ENCODE results near the gene RRP15.

The RRP15 gene

DNA sequence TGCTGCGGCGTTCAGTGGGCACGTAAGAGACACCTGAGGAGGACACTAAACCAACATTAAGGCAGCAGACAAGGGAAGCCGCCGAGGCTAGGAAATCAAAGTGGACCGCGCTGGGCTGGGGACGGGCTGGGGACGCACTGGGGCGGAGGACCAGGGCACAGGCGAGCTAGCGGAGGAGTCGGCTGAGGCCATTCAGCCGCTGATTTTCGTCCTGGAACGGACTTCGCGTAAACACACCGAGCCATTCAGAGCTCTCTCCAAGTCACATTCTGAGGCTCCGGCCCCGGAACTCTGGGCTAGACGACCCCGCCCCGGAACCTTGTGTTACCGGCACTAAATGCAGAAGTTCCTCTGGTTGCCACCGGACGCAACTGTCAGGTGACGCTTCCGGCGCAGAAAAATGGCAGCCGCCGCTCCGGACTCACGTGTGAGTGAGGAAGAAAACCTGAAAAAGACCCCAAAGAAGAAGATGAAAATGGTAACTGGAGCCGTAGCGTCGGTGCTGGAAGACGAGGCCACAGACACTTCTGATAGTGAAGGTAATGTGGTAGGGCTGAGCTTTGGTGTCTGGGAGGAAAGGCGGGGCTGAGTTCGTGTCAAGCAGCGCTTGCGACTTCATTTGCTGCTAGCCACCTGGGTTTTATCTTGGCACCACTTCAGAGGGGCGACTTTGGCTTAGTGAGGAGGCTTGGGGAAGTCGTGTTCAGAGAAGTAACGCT lies at the start of gene RRP15:
Gene RRP15 (plus strand): TSS at position 377 of the 719 bp plus-strand sequence. CDS start 24 bp downstream, at position 401.
- DNase-seq (ENCODE audit: low read depth in 2 of 2, low spot score in 1 of 2): peak; percentile 72 to 78

GRCh38 chr1:218242171-218242570 lies 42.9 kb upstream of the RRP15 start:
- no peak for DNase-seq (ENCODE audit: low read depth in 2 of 2, low spot score in 1 of 2)

DNA sequence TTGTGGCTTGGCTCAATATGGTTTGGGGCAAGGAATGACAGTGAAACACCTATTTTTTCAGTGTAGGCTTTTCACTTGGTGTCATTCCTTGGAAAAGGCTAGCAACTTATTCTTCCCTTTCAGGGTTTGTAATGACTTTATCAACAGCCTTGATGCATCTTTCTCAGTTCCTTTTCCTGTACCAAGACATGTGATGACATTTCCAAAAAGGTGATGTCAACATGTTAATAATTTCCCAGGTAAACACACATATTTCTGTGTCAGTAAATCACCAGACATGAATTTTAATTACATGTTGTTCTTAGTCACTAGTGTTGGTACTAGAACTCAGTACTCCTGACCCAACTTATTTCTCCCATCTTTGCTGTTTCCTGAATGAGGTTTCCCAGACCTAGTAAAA lies 37.8 kb upstream of the RRP15 start:
- no peak for DNase-seq (ENCODE audit: low read depth in 2 of 2, low spot score in 1 of 2)

- no peak for DNase-seq (ENCODE audit: low read depth in 2 of 2, low spot score in 1 of 2)
Observed at GRCh38 chr1:218249338-218250140, 35.6 kb upstream of the RRP15 start.

DNA sequence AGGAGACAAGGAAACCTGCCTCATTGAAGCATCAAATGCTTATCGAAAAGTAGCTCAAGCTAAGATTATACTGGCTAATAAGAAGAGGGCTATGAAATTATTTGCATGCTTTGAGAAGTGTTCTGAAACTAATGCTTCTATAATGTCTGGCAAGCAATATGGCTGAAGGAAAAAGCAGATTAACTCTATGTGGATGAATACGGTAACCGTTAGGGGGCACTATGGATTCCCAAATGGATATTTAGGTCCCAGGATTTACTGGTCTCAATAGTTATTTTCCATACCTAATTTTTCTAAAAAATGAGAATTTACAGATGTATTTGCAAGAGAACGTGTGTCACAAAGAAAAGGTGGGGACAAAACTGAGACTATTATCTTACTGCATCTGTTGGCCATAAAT lies 34.6 kb upstream of the RRP15 start:
- DNase-seq (ENCODE audit: low read depth in 2 of 2, low spot score in 1 of 2): no peak

- DNase-seq (ENCODE audit: low read depth in 2 of 2, low spot score in 1 of 2): no peak
Observed at GRCh38 chr1:218254296-218254946, 30.7 kb upstream of the RRP15 start.

- DNase-seq (ENCODE audit: low read depth in 2 of 2, low spot score in 1 of 2): no peak
Observed at GRCh38 chr1:218255090-218255489, 30.0 kb upstream of the RRP15 start.

GRCh38 chr1:218257371-218257770 lies 27.7 kb upstream of the RRP15 start:
- DNase-seq (ENCODE audit: low read depth in 2 of 2, low spot score in 1 of 2): no peak

- DNase-seq (ENCODE audit: low read depth in 2 of 2, low spot score in 1 of 2): no peak
Observed at GRCh38 chr1:218257971-218258370, 27.1 kb upstream of the RRP15 start.

DNA sequence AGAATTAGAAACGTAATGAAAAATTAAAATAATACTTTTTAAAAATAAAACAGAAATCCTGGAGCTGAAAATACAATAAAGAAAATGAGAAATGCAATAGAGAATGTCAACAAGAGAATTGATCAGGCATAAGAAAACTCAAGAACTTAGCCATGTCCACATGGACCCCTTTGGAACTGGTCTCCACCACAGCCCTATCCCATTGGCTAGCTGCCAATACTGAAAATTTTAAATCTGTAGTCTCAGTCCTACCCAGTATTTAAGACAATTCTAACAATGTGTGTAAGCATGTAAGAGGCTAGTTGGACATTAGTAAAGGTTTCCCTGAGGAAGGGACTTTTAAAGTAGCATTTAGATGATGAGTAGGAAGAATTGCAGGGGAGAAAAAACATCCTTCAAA lies 25.8 kb upstream of the RRP15 start:
- no peak for DNase-seq (ENCODE audit: low read depth in 2 of 2, low spot score in 1 of 2)

DNA sequence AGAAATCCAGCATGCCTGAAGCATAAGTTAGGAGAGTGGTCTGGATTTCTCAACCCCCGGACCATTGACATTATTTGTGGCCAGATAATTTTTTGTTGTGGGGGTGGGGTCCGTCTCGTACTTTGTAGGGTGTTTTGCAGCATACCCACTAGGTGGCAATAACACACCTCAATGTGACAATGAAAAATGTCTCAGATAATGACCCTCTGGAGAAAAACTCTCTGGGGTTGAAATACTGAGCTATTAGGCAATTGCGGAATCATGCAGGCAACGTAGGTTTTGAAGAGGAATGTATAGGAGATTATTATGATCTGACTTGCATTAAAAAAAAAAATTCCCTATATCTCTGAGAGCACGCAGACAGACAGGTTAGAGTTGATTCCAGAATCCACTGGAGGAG lies 25.3 kb upstream of the RRP15 start:
- no peak for DNase-seq (ENCODE audit: low read depth in 2 of 2, low spot score in 1 of 2)

- DNase-seq (ENCODE audit: low read depth in 2 of 2, low spot score in 1 of 2): no peak
Observed at GRCh38 chr1:218262259-218262658, 22.8 kb upstream of the RRP15 start.

DNA sequence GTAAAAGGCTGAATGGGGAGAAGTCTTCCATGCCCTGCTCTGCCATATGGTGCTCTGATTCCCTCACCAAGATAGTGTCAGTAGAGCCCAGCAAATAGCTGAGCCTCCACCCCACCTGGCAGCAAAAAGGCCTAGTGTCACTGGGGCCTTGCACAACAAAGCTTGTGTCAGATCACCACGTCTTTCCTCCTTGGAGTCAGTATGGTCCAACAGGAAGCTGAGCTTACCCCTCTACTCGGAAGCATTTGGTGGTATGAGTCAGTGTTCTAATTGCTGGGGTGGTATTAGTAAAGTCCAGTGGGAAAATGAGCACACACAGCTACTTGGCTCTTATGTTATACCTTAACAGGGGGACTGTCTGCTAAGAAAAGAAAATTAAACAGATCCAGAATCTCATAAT lies 18.7 kb upstream of the RRP15 start:
- no peak for DNase-seq (ENCODE audit: low read depth in 2 of 2, low spot score in 1 of 2)

DNA sequence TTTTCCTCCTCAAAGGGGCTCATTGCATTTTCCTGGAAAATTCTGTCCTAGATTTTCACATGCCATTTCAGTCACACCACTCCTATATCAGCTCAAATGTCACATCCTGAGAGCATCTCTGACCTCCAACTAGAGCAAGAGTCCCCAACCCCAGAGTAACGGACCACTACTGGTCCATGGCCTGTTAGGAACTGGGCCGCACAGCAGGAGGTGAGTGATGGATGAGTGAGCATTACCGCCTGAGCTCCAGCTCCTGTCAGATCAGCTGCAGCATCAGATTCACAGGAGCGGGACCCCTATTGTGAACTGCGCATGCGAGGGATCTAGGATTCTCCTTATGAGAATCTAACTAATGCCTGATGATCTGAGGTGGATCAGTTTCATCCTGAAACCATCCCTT lies 12.7 kb upstream of the RRP15 start:
- DNase-seq (ENCODE audit: low read depth in 2 of 2, low spot score in 1 of 2): no peak

DNA sequence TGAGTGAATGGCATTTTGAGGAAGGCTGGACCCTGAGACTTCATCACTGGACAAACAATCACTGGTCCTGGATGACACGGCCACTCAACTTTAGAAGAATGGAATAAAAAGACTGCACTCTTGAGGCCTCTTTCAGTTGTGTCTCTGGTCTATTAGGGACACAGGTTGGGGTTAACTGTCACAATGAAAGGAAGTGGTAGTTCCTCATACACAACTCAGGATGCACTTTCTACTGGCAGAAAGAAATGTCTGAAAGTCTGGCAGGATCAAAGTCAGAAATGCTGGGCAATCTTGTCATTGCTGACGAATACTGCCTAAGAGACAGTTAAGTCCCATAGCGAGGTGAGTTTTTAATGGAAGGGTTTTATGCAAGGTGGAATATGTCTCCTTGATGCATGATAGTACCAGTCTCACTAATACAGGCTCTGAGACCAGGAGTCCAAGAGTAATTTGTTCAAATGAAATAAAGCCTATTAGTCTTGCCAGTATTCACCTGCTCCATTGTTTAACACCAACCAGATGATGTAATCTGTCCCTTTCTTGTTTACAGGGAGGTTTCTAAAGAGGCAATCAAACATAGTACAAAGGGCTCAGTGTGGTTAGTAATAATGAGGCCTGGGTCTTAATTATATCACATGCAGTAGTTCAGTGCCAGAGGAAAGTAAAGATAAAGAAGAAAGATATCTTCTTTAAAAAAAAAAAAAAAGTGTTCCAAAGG lies 11.2 kb upstream of the RRP15 start:
- DNase-seq (ENCODE audit: low read depth in 2 of 2, low spot score in 1 of 2): no peak

DNA sequence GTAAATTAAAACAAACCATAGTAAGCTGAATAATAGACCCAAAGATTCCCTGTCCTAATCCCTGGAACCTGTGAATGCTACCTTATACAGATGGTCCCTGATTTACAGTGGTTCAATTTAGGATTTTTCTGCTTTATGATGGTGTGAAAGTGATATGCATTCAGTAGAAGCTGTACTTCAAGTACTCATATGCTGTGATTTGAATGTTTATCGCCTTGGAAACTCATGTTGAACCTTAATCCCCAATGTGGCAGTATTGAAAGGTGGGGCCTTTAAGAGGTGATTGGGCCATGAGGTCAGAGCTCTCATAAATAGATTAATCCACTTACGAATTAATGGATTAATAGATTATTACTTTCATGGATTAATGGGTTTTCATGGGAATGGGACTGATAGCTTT lies 10.6 kb upstream of the RRP15 start:
- no peak for DNase-seq (ENCODE audit: low read depth in 2 of 2, low spot score in 1 of 2)

DNA sequence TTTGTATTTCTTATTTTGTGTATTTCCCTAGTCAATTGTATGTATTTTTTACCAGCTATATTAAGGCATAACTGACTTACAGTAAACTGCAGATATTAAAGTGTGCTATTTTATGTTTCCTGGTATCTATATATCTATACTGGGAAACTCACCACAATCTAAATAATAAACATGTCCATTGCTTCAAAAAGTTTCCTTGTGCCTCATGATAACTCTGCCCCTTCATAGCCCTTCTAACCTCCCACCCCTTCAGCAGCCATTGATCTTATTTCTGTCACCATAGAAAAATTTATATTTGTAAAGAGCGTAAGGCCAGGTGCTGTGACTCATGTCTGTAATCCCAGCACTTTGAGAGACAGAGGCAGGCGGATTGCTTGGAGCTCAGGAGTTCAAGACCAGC lies 9.3 kb upstream of the RRP15 start:
- DNase-seq (ENCODE audit: low read depth in 2 of 2, low spot score in 1 of 2): no peak

DNA sequence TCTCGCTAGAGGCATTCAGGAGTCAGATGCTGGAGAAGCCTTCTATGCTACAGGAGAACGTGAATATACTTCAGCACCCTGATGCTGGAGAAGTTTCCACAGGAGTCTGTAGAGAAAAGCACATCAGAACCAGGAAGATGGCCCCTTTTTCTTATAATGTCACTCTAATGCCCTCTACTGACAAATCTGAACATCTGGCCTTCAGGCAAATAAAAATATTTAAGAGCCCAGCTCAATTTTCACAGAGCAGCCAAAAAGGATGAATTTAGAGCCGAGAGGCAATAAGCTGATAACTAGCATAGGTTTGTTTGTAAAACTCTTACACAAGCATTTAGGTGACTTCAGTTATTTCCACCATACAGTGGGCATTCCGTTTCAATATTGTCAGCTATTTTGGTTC lies 3.8 kb upstream of the RRP15 start:
- DNase-seq (ENCODE audit: low read depth in 2 of 2, low spot score in 1 of 2): no peak

- DNase-seq (ENCODE audit: low read depth in 2 of 2, low spot score in 1 of 2): no peak
Observed at GRCh38 chr1:218284377-218284916, 646 bp upstream of the RRP15 start.

- no peak for DNase-seq (ENCODE audit: low read depth in 2 of 2, low spot score in 1 of 2)
Observed at GRCh38 chr1:218292515-218292914, 7.4 kb downstream of the RRP15 start.

DNA sequence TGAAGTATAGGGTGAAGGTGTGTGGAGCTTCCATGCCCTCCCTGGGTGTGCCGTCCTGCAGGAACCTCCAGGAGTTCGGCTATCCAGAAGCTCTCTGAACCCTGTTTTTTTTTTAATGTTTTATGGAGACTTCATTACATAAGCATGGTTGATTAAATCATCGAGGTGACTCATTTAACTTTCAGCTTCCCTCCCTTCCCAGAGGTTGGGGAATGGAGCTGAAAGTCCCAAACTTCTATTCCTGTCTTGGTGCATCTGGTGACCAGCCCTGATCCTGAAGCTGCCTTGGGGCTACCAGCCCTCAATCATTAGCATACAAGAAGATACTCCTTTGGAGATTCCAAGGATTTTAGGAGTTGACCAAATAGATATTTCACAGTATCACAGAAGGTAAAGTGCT lies 9.5 kb downstream of the RRP15 start:
- no peak for DNase-seq (ENCODE audit: low read depth in 2 of 2, low spot score in 1 of 2)
